ENCODE measurements around the gene CRYBA2.

CRYBA2 gene

DNA sequence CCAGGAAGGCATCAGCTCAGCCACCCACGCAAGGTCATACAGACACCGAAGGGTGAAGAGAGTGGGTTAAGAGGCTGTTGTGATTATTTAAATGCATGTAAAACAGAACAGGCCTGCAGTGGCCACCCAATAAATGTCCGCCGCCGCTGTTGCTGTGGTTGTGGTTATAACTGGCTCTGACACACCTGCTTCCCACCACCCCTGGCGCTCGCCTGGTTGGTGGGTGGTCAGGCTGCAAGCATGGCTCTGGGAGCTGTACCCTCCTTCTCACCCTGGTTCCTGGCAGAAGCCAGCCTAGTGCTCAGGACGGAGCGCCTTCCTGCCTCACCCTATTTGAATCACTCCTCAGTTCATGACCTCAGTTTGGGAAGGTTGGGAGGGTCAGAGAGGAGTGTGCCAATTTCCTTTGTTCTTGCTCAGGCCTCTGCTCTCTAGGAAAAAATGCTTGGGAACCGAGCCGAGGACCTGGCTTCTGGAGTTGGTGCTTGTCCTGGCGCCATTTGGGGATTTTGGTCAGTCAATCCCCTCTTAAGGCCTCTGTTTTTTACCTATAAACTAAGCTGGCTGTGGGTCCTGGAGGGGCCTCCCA is 5.3 kb upstream of the CRYBA2 start:
- DNase-seq: no peak

DNA sequence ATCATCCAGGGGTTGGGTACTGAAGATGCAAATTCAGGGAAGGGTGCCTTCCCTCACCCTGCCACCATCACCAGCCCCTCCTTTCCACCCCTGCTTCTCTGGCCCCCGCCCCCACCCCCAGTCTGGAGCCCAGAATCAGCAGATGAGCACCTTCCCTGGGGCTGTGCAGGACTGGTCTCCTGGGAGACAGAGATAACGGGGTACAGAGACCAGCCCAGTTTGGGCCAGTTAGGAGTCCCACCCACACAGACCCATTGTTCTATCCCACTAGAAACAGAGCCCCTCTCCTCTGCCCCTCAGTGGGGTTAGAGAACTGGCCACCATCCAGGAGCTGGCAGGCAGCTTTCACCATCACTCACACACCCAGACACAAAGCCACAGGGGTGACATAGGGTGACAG is 4.5 kb upstream of the CRYBA2 start:
- no peak for DNase-seq

DNA sequence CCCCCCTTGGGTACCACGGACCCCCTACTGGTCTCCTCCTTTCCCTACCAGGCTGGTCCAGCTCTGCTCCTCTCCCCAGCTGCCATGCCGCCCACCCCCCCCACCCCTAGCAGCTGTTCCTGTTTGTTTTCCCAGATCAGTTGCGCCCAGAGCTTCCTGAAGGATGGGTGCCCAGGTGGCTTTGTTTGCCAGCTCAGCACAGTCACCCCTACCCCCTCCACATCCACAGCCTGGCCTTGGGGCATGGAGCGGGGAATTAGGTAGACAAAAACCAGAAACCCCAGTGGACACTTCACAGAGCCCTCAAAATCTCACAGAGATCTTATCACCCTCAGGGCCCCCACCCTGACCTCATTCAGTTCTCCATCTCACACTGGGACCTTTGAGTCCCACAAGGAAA is 3.7 kb upstream of the CRYBA2 start:
- no peak for DNase-seq

DNA sequence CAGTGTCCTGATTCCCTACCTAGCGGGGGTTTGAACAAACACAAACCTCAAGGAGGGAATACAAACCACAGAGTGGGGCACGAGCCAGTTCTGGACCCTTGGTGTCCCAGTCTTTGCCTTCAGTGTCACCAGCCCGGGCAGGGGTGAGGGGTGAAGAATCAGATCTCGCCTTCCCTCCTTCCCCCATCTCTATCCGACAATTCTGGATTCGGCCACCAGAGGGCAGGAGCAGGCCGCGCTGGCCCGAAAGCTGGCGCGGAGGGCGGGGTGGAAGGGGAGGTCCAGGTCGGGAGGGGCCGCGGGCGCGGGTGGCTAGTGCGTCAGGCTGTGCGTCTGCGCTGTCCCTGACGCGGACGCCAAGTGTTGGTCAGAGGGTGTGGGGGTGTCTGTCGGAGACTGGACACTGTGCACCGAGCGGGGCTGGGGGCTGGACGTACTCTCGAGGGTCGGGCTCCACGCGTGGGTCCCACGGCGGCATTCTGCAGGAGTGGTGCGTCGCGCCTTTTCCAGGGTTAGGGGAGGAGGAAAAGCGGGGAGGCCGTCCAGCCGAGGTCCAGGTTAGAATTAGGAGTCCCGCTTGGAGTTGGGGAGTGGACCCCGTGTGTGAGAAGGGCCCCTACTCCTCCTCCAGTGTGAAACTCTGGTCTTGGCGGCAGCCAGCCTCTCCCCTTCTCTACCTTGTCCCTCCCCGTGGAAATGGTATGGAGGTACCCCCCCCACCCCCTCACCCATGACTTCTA is 2.9 kb upstream of the CRYBA2 start:
- peak; percentile 78 for DNase-seq

DNA sequence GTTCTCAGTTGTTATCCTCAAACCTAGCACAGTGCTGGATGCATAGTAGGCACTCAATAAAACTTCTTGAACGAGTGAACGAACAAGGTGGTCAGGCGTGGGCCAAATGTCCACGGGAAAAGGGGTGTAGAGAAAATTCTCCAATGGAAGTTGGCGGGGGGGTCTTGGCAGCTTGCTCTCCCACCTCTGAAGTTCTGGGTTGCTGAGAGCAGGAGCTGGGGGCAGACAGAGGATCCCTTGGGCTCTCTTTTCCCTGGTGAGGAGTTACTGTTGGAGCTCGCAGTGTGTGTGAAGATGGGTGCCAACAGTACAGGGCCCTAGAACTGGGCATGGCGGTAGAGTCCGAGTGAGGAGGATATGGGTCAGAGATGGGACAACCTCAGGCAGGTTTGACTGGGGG is 2.3 kb upstream of the CRYBA2 start:
- no peak for DNase-seq

DNA sequence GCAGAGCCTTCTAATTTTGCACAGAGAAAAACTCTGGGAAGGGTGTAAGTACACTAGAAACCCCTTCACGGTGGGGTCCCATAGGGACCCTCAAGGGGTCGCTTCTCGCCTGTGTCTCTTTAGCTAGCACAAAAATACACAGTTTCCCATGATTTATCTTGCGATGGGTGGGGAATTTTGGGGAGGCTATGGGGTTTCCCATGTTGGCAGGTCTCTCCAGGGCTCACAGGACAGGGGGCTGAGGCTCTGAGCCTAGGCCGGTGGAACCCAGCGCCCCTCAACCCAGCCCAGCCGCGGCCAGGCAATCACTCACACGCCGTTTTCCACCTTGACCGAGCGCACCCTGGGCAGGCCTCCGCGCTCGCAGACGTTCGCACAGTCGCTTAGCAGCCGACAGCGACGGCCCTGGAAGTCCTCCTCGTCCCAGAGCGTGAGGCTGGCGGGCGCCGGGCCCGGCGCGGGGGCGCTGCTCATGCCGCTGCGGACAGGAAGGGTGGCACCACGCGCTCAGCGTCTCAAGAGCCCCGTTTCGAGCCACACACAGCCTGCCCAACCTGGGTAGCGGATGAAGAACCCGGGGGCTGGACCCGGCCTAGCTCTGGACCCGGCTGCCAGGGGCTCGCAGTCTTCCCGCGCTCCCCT is 398 bp downstream of the CRYBA2 start:
- DNase-seq: no peak

DNA sequence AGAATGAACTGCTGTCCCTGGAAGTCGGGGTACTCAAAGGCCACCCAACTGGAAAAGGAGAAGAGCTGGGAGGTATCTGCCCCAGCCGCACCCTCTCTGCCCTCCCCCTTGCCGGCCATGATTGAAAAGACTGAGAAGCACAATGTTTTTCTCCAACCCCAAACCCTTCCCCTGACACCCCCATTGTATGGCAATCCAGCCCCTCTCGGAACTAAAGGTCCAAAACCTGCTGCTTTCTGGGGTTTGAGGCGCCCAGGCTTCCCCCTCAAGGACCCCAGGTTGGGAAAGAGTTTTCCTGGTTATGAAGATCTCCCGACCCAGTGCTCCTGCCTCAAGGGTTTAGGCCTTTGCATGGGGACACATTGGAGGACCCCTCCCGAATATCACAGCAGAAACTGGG is 1.0 kb downstream of the CRYBA2 start:
- DNase-seq: no peak

DNA sequence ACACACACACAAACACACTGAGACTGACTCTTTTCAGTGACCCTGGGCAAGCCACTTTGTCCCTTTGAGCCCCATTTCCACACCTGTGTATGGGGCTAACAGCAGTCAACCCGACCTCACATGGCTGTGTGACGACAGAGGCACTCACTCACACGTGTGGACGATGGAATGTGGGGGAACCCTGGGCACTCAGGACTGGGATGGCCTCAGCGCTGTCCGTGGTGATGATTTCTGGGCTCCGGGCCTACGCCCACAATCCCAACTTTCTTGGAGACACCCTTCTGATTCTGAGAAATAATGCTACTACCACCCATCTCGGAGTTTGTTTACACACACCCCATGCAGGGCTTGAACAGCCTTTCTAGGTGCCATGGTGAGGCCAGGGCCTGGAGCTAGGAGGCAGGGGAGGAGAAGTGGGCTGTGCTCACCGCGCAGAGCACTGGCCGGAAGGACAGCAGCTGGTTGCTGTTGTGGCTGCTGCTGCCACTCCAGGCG is 1.5 kb downstream of the CRYBA2 start:
- no peak for DNase-seq

DNA sequence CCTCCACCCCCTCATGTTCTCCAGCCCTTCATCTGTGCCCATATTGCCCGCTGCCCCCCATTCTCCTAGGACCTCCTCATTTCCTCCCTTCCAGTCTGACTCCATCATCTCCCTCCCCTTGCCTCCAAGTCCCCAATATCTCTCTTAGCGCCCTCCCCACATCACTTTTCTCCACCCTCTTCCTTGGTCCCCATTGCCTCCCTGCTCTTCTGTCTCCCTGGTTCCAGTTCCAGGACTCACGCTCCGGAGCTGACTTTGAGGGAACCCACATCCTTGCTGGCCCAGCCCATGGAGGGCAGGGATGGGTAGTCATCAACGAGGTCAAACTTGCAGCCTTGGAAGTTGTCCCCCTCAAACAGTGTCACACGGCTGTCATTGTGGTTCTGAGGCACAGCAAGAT is 2.6 kb downstream of the CRYBA2 start:
- DNase-seq: no peak

DNA sequence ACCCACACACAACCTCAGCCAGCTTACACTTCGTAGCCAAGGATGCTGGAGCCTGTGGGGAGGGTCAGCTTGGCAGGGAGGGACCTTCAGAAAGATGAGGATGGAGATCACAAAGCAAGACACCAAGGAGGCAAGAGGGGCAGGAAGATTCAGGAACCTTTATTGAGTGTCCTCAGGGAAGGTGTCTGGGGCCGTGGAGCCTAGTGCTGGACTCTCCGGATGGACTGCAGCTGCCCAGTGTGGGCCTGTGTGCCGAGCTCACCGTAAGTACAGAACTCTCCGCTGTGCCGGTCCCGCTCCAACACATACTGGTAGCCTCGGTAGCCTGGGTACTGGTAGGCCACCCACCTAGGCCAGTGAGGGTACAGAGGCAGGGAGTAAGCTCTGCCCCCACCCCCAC is 3.2 kb downstream of the CRYBA2 start:
- DNase-seq: no peak

DNA sequence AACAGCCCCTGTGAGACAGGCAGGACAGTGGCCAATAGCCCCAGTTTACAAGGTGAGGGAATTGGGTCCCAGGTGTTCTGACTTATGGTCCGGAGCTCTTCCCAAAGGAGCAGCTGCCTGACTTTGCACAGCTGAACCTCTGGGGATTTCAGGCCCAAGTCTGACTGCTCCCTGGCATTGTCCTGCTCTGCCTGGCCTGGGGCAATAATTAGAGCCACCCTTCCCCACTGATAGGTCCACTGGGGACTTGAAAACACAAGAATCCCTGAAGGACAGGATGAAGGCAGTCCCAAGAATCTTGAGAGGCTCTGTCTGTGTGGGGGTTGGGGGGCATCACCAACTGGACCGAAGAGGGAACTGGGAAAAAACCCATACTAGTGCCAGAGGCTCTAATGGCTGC is 4.6 kb downstream of the CRYBA2 start:
- no peak for DNase-seq

DNA sequence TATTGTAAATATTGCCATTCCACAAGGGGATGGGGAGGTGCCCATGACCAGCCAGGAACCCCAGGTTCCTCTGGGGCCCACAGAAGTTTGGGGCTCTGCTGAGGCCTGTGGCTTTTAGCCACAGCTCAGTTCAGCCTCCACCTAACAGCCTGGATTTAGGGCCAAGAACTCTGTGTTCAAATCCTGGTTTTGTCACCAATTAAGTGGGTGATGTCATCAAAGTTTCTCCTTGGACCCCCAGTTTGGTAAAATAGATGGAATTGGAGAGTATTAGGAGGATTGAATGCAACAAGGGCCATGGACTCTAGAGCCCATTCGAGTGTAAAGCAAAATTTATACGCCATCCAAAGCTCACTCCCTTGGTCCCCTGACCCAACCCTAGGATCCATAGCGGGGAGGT is 5.1 kb downstream of the CRYBA2 start:
- no peak for DNase-seq

DNA sequence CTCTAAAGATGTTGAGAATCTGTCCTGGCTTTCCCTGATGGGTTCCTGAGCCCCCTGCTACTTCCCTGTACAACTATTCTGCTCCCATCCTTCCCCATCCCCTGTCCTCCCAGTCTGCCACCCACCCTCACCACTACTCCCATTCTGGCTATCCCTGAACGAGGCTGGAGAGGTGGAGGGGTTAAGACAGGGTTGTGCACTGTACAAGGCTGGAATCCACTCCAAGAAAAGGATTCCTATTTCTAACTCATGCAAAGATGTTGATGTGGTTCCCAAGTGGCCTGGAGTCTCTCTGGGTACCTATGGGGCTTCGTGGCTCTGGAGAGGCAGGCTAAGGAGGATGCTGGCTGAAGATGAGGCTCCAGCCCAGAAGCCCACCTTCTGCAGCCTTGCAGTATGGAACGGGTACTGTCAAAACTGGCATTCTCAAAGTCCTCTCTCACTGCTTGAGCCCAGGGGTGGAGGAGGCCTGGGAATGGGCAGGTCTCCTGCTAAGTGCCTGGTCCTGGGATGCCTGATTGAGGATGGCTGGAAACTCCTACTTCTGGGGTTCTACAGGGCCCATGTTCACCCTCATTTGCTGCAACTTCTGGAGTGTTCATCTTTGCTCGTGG is 7.0 kb downstream of the CRYBA2 start:
- no peak for DNase-seq

DNA sequence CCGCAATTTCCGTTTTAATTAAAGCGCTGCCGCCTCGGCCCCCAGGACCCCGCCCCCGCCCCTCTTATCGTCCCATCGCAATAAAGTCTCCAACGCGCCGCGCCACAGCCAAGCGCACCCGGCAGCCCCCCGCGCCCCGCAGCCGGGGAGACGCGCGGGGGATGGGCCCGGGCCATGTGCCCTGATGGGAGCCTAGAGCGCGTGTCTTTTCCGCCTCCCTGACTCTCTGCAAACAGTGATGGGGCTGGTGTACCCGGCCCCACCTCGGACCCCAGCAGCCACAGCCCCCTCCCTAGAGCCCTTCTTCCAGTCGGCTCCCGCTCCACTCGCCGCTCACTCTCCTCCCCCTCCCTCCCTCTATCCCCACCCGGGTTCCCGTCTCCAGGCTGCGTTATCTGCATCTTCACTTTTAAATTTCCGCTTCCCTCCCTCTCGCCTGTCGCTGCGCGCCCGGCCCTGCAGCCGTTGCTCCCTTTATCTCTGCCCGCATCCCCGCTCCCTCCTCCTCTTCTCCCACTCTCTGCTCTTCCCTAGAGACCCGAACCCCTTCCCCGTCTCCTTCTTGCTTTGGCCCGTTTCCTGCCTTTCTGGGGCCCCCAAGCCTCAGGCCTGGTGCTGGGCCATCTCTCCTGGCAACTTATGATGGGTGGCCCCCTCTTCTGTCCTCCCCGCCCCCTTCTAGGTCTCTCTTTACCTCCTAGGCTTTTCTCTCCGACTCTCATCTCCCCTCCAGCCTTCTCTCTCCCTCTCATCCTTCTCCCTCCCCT is 7.7 kb downstream of the CRYBA2 start:
- no peak for DNase-seq

DNA sequence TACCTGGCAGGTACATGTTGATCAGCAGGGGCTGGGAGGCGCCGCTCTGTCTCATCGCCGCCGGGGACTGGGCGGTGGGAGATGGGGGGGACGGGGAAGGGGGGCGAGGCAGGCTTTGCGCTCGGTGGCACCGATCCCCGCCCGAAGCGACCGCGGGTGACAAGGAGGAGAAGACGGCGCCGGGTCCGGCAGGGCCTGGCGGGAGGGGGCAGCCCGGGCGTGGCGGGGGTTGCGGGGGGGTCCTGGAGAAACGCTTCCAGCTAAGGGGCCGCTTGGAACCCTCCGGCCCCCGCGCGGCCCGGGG is 8.2 kb downstream of the CRYBA2 start, which contains the start of gene FEV:
Gene FEV, minus strand, starts transcription at position 164 of the 304 bp plus-strand sequence. Its CDS starts 109 bp downstream, at position 55.
- no peak for DNase-seq

DNA sequence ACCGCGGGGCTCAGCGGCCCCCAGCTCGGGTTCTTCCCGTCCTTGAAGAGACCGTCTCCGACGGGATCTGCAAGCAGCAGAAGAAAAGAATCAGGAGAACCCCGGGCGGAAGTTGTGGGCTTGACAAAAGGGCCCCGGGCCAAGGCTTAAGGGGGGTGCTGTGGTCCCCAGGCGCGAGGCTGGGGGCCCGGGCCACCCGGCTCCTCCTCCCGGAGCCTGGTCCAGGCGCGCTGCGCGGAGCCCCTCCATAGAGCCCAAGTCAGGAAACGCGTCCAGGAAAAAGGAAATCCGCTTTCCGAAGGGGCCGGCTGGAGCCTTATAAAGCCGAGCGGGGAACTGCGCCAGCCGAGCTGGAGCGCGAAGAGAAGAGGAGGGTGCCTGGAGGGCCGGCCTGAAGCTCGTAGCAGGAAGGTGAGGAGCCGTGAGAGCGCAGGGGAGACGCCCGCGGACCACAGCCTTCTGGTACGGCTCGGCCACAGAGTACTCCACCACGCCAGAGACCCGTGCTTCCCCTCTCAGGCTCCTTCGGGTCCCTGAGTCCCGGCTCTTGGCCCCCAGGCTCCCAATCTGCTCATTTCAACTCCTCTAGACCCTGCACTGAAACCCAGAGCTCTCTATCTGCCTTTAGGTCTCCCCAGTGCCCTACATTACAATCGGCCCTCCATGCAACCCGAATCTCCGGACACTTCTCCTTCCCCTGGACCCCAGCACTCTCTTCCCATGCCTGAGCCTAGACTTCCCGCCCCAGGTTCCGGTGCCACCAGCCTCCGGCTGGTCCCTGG is 8.8 kb downstream of the CRYBA2 start:
- no peak for DNase-seq

DNA sequence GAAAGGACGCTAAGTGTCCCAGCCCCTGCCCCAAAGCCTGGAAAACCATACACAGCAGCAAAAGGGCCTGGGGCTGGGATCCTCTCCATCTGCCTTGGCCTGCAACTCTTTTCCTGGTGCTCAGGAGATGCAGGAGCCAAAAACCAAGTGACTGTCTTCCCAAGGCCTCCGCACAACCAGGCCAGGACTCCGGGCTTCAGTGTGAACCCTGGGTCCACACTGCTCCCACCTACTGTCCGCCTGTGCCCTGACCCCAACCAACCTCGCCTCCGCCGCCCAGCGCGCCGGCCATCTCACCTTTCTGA is 9.3 kb downstream of the CRYBA2 start:
- no peak for DNase-seq

DNA sequence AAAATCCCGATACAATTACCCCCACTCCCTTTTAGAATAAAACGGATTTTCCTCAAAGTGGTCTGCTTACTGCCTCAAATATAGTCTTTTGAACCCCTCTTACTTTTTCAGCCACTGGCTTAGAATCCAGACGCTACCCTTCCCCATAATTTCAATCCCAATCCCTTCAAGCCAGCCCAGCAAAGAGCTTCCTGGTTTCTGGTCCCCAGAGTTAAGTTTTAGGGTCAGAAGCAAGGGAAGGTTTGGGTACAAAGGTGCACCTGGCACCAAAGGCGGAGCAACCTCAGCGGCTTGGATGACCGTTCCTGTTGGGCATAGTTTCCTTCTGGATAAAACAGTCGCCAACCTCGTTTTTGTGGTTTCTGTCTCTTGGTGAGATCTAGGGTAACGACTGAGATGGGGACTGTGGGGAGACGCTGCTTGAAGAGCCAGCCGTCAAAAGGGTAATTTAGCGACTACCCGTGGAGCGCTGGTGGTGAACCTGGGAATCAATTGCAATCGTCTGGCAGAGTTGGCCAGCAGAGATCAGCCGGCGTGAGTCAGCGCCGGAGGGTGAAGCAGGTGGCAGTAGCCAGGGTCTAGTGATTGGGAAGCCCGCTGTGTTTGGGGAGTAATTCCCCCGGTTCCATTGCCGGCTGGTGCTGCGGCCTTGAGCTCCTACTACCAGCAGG is 9.8 kb downstream of the CRYBA2 start:
- DNase-seq: no peak

DNA sequence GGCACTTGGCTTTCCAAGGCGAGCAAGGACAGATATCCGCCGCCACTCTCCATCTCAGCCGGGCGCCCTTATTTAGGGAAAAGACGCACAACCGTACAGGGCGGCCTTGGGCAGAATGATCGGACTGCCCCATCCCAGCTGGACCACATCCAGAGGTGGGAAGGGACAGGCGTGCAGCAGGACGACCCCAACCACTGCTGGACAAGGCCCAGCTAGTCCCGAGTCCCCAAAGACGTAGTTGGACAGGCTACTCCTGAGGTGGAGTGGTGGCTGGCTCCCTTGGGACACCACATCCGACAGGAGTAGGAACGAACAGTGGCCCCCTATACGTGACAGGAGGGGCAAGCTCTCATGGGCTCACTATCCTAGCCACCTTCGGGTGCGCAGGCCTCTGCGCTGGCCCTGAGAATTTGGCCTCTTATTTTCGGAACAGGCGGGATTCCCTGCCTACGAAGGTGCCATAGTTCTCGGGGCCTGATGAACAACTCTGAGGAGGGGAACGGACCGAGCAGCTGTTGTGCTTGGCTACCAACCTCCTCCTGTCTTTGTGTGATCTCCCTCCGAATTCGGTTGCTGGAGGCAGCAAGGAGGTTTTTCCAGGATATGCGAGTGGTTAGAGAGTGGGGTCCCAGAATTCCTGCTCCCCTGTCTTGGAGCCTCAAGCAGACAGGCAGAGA is 10.5 kb downstream of the CRYBA2 start:
- no peak for DNase-seq

DNA sequence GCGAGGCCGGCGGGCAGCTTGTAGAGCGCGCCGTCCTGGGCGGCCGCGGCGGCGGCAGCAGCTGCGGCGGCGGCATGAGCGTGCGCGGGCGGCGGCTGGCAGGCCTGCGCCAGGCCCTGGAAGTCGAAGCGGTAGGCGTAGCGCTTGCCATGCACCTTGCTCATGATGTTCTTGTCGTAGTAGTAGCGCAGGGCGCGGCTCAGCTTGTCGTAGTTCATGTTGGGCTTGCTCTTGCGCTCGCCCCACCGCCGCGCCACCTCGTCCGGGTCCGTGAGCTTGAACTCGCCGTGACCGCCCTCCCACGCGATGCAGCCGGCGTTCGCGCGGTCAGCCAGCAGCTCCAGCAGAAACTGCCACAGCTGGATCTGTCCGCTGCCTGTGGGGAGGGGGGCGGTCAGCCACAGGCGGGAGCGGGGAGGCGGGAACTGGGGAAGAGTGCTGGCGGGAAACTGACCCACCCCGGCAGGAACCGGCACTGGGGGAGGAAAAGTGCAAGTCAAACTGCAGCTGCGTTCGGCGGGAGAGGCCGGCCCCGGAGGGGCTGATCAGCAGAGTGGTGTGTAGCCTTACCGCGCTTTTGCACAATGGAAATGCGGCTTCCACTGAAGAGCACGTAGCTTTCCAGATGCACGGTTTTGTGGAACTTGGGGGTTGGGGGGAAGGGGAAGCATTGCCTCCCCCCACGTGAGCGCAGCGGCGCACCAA is 11.2 kb downstream of the CRYBA2 start:
- DNase-seq: peak; percentile 28

Data from CD4-positive, alpha-beta T cell treated with Interleukin-17A for 4 hours (primary cell).